H1 (cell line): ENCODE measurements around the gene ADRM1. TPM values are rescaled to one million over a fixed set of nuclear protein-coding genes. Genes with fewer than 3 reads are reported as not detected.

Source experiments
- CTCF ChIA-PET: fragments of 300-600 bp; sonication (Branson Sonifier 250); formaldehyde crosslinking; loops from one replicate; lab custom pipeline; 2021; ENCODE audit not compliant: partially characterized antibody; lab: Charles Lee
- POLR2A ChIA-PET: fragments of 300-600 bp; sonication (Branson Sonifier 250); formaldehyde crosslinking; loops from one replicate; lab custom pipeline; 2021; ENCODE audit warnings: inconsistent platforms; ENCODE audit not compliant: partially characterized antibody; lab: Charles Lee
- DNase-seq, 2 experiments: peaks; one replicate each; pipeline versions ENCODE4 v3.0.0 to v3.0.0-alpha.2; 2010 to 2022; ENCODE audit warnings: low spot score in 2 of 2, low read depth in 1 of 2, mixed read lengths in 1 of 2
- FAIRE-seq: peaks from 2 replicates; lab custom pipeline; 2011; peaks lifted over from hg19 to GRCh38; lab: Jason Lieb, UNC
- H2AFZ ChIP-seq: 2 replicates; pipeline ENCODE4 v1.8.1; 2012; ENCODE audit warnings: low read length, inconsistent platforms
- H2AK5ac ChIP-seq: 2 replicates; pipeline ENCODE4 v1.6.1; 2013; ENCODE audit warnings: low read depth, low read length
- H2BK120ac ChIP-seq: replicated peaks from 2 replicates; pipeline ENCODE3; 2013; ENCODE audit warnings: low read depth, low read length, inconsistent platforms
- H2BK12ac ChIP-seq: 2 replicates; pipeline ENCODE4 v1.6.1; 2013; ENCODE audit warnings: low read depth, low read length
- H2BK15ac ChIP-seq: 2 replicates; pipeline ENCODE4 v1.6.1; 2013; ENCODE audit warnings: low read length
- H2BK20ac ChIP-seq: 2 replicates; pipeline ENCODE4 v1.6.1; 2013; ENCODE audit warnings: low read length
- H2BK5ac ChIP-seq: 2 replicates; pipeline ENCODE4 v1.6.1; 2013; ENCODE audit warnings: low read depth, low read length
- H3K14ac ChIP-seq: 2 replicates; pipeline ENCODE4 v1.6.1; 2013; ENCODE audit warnings: inconsistent platforms; ENCODE audit not compliant: insufficient read length
- H3K18ac ChIP-seq: 2 replicates; pipeline ENCODE4 v1.6.1; 2013; ENCODE audit warnings: low read length; ENCODE audit errors: extremely low read depth
- H3K23ac ChIP-seq: 2 replicates; pipeline ENCODE4 v1.6.1; 2013; ENCODE audit warnings: inconsistent platforms; ENCODE audit not compliant: insufficient read length
- H3K23me2 ChIP-seq: 2 replicates; pipeline ENCODE4 v1.6.1; 2013; ENCODE audit warnings: low read depth, low read length
- H3K27ac ChIP-seq: 2 replicates; pipeline ENCODE4 v1.6.1; 2011; ENCODE audit warnings: low read depth, low read length, inconsistent platforms
- H3K27me3 ChIP-seq, 4 experiments: replicated peaks in 1 of 4; 1 replicate in 1 of 4; 2 replicates in 3 of 4; pipeline versions ENCODE4 v1.6.1 to v1.8.1; 2011 to 2013; ENCODE audit warnings: low read length in 3 of 4, mild to moderate bottlenecking in 3 of 4, inconsistent platforms in 2 of 4, mixed read lengths in 2 of 4, moderate library complexity in 1 of 4; ENCODE audit not compliant: control insufficient read depth in 3 of 4, insufficient read depth in 3 of 4; ENCODE audit errors: extremely low read depth in 1 of 4
- H3K36me3 ChIP-seq, 4 experiments: 2 replicates each; pipeline versions ENCODE4 v1.6.1 to v1.8.1; 2011 to 2013; ENCODE audit warnings: mild to moderate bottlenecking in 4 of 4, low read length in 3 of 4, moderate library complexity in 2 of 4, control low read depth in 1 of 4, inconsistent platforms in 1 of 4; ENCODE audit not compliant: insufficient read depth in 4 of 4, control insufficient read depth in 2 of 4
- H3K4ac ChIP-seq: replicated peaks from 2 replicates; pipeline ENCODE3; 2013; ENCODE audit warnings: low read length, low read depth, mixed read lengths, inconsistent platforms; ENCODE audit not compliant: insufficient read length
- H3K4me1 ChIP-seq, 4 experiments: replicated peaks in 1 of 4; 1 replicate in 1 of 4; 2 replicates in 3 of 4; pipeline versions ENCODE4 v1.6.1 to v1.8.1; 2011 to 2013; ENCODE audit warnings: low read length in 3 of 4, inconsistent platforms in 2 of 4, mixed read lengths in 1 of 4; ENCODE audit not compliant: insufficient read depth in 4 of 4, control insufficient read depth in 3 of 4
- H3K4me2 ChIP-seq, 2 experiments: 2 replicates each; pipeline versions ENCODE4 v1.6.1 to v1.8.1; 2011 to 2013; ENCODE audit warnings: low read depth in 2 of 2, low read length in 2 of 2, control low read depth in 1 of 2, inconsistent platforms in 1 of 2, mild to moderate bottlenecking in 1 of 2; ENCODE audit not compliant: insufficient read depth in 1 of 2
- H3K4me3 ChIP-seq, 4 experiments: fragments of 200-600, 300-600 bp in 1 of 4; sonication (generic), shearing (Covaris generic), sonication (Bioruptor Twin) in 1 of 4; 2 replicates each; pipeline versions ENCODE4 v1.5.1 to v1.8.1; 2011 to 2016; ENCODE audit warnings: low read length in 4 of 4, low read depth in 3 of 4, control low read depth in 2 of 4, inconsistent platforms in 2 of 4, mild to moderate bottlenecking in 2 of 4, mixed read lengths in 1 of 4, moderate library complexity in 1 of 4; ENCODE audit not compliant: insufficient read depth in 2 of 4; ENCODE audit errors: extremely low read depth in 1 of 4
- H3K56ac ChIP-seq: replicated peaks from 2 replicates; pipeline ENCODE3; 2013; ENCODE audit warnings: low read depth, mild to moderate bottlenecking, mixed read lengths, low read length, inconsistent platforms; ENCODE audit not compliant: insufficient read length
- H3K79me1 ChIP-seq: 2 replicates; pipeline ENCODE4 v1.6.1; 2013; ENCODE audit warnings: low read depth, low read length, control low read depth
- H3K79me2 ChIP-seq, 2 experiments: 2 replicates each; pipeline versions ENCODE4 v1.6.1 to v1.8.1; 2012 to 2013; ENCODE audit warnings: low read length in 2 of 2, mild to moderate bottlenecking in 2 of 2, inconsistent platforms in 1 of 2; ENCODE audit not compliant: insufficient read depth in 2 of 2, control insufficient read depth in 1 of 2
- H3K9ac ChIP-seq, 4 experiments: replicated peaks in 1 of 4; 1 replicate in 1 of 4; 2 replicates in 3 of 4; pipeline versions ENCODE4 v1.6.1 to v1.8.1; 2011 to 2013; ENCODE audit warnings: low read depth in 3 of 4, low read length in 3 of 4, control low read depth in 2 of 4, mild to moderate bottlenecking in 2 of 4, moderate library complexity in 2 of 4, inconsistent platforms in 1 of 4; ENCODE audit errors: extremely low read depth in 1 of 4
- H3K9me3 ChIP-seq, 2 experiments: 2 replicates each; pipeline versions ENCODE4 v1.6.1 to v1.8.1; 2012 to 2013; ENCODE audit warnings: mild to moderate bottlenecking in 2 of 2, moderate library complexity in 2 of 2, control low read depth in 1 of 2, inconsistent platforms in 1 of 2, low read depth in 1 of 2, low read length in 1 of 2, mixed read lengths in 1 of 2; ENCODE audit not compliant: insufficient read depth in 2 of 2
- H4K20me1 ChIP-seq, 2 experiments: replicated peaks in 1 of 2; 2 replicates each; pipeline versions ENCODE3 to v1.8.1; 2011 to 2013; ENCODE audit warnings: inconsistent platforms in 2 of 2, low read length in 2 of 2, mild to moderate bottlenecking in 1 of 2; ENCODE audit not compliant: insufficient read depth in 2 of 2, control insufficient read depth in 1 of 2
- H4K5ac ChIP-seq: 2 replicates; pipeline ENCODE4 v1.6.1; 2013; ENCODE audit warnings: low read length, low read depth, mixed read lengths, inconsistent platforms; ENCODE audit not compliant: insufficient read length
- H4K8ac ChIP-seq: 2 replicates; pipeline ENCODE4 v1.8.0; 2013; ENCODE audit warnings: mild to moderate bottlenecking, moderate library complexity, low read length, inconsistent platforms; ENCODE audit not compliant: insufficient read depth; ENCODE audit errors: extremely low read depth
- H4K91ac ChIP-seq: replicated peaks from 2 replicates; pipeline ENCODE3; 2013; ENCODE audit warnings: low read length, mixed read lengths, inconsistent platforms; ENCODE audit not compliant: insufficient read length
- ASH2L ChIP-seq: fragments of 200-600, 300-600 bp; sonication (generic); IDR thresholded peaks from one replicate; pipeline ENCODE4 v1.7.1; 2017; ENCODE audit warnings: low read length
- BACH1 ChIP-seq: IDR thresholded peaks from 2 replicates; pipeline ENCODE4 v1.6.1; 2012; ENCODE audit warnings: low read length, improper control_type of control experiment
- CBX8 ChIP-seq: fragments of 300-800, 300-1000 bp; sonication (generic); IDR thresholded peaks from 2 replicates; pipeline ENCODE4 v1.7.1; 2016; ENCODE audit warnings: low read depth, low read length, borderline replicate concordance
- CHD2 ChIP-seq: IDR thresholded peaks from 2 replicates; pipeline ENCODE4 v1.6.1; 2012; ENCODE audit warnings: low read length, improper control_type of control experiment
- CTBP2 ChIP-seq: IDR thresholded peaks from 2 replicates; pipeline ENCODE4 v1.7.0; 2011; ENCODE audit warnings: borderline replicate concordance, mild to moderate bottlenecking, moderate library complexity, mixed read lengths, low read length; ENCODE audit not compliant: insufficient read depth, insufficient read length
- HDAC6 ChIP-seq: IDR thresholded peaks from one replicate; pipeline ENCODE4 v1.7.1; 2012; ENCODE audit warnings: low read depth, mild to moderate bottlenecking, inconsistent platforms, low read length, moderate library complexity
- KDM1A ChIP-seq: fragments of 200-600, 300-600 bp; sonication (generic); IDR thresholded peaks from 2 replicates; pipeline ENCODE4 v1.7.1; 2016; ENCODE audit warnings: mild to moderate bottlenecking, low read length, borderline replicate concordance
- KDM5A ChIP-seq: fragments of 200-600 bp; IDR thresholded peaks from 2 replicates; pipeline ENCODE4 v1.7.1; 2012; ENCODE audit warnings: mild to moderate bottlenecking, low read length, inconsistent platforms, mixed read lengths
- MAFK ChIP-seq: IDR thresholded peaks from 2 replicates; pipeline ENCODE4 v1.6.1; 2012; ENCODE audit warnings: low read depth, mild to moderate bottlenecking, improper control_type of control experiment, low read length
- POLR2A ChIP-seq, 2 experiments: IDR thresholded peaks; 1 replicate in 1 of 2; 2 replicates in 1 of 2; pipeline ENCODE4 v1.6.1; 2011; ENCODE audit warnings: low read depth in 2 of 2, low read length in 2 of 2, mild to moderate bottlenecking in 2 of 2; ENCODE audit errors: control extremely low read depth in 1 of 2
- RFX5 ChIP-seq: IDR thresholded peaks from 2 replicates; pipeline ENCODE4 v1.6.1; 2011; ENCODE audit warnings: low read depth, low read length, improper control_type of control experiment, borderline replicate concordance
- SIX5 ChIP-seq: IDR thresholded peaks from 2 replicates; pipeline ENCODE4 v1.6.1; 2011; ENCODE audit warnings: mild to moderate bottlenecking, low read depth, low read length
- SP1 ChIP-seq: IDR thresholded peaks from 2 replicates; pipeline ENCODE4 v1.6.1; 2011; ENCODE audit warnings: low read depth, low read length
- TAF1 ChIP-seq: IDR thresholded peaks from 2 replicates; pipeline ENCODE4 v1.6.1; 2011; ENCODE audit warnings: mild to moderate bottlenecking, low read depth, low read length
- WGBS, 2 experiments: shearing (Covaris generic) in 1 of 2; methylation state at CpG; one replicate each; pipeline versions ENCODE4 v1.1.6 to v1.1.7; 2013 to 2015; ENCODE audit warnings: low lambda C conversion rate in 2 of 2, mixed read lengths in 2 of 2, inconsistent platforms in 1 of 2, low coverage in 1 of 2, missing lambda C conversion rate in 1 of 2; ENCODE audit not compliant: insufficient replicate concordance in 2 of 2, insufficient coverage in 1 of 2, insufficient read length in 1 of 2; ENCODE audit errors: extremely low coverage in 1 of 2, missing lambda C conversion rate in 1 of 2; 5-methylcytosine and 5-hydroxymethylcytosine counted together
- polyA plus RNA-seq, 7 experiments: library from polyadenylated mRNA; depleted of rRNA in 3 of 7; stranded (reverse) in 5 of 7; unstranded in 2 of 7; fragments of >200 nt in 5 of 7; fragments of 200-250 nt in 2 of 7; gene quantifications; 1 replicate in 5 of 7; 2 replicates in 1 of 7; 4 replicates in 1 of 7; pipeline versions ENCODE4 v1.2.1 to v1.2.3, GENCODE V29; 2011 to 2013; ENCODE audit warnings: missing spikeins in 2 of 7, mixed read lengths in 2 of 7
- total RNA-seq: library from RNA; stranded (reverse); fragmentation: NEBNext Ultra II Directional; extraction: Animal tissue kit (Norgen Biotek cat#: 25700); gene quantifications from 2 replicates; pipeline ENCODE4 v1.2.1, GENCODE V29; 2021
- TF ChIP-seq, protein P1 (sequence below): IDR thresholded peaks from 2 replicates; pipeline ENCODE4 v1.6.1; 2011; ENCODE audit warnings: low read depth, mild to moderate bottlenecking, low read length; ENCODE audit not compliant: insufficient read depth

The ADRM1 gene
- total and polyA plus RNA-seq, 2 of the 8 experiments (the other 6 are each of a cell fraction or from before 2014, with no cell fraction given) = 126 to 214 TPM

DNA sequence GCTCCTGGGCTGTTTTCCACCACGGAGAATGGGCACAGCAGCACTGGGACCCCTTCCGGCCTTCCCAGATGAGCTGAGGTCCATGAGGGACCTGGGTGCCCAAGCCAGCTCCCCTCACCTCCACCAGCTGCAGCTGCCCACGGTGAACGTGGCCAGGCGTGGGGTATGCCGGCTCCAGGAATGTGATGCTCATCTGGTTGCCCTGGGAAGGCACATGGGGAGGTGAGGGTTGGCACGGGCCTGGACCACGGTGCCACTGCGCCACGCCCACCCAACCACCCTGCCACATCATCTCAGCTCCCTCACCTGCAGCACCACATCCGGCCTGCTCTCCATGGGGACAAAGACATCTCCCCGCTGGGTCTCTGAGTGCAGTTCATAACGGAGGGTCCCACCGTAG is 23.8 kb downstream of the ADRM1 start:
- Histone ChIP-seq H3K23ac (no peak overlapping the region), H3K79me1 (no peaks in the 10 kb centered on the region), H3K27me3 (no peaks in the 10 kb centered on the region), H2AK5ac (no peak overlapping the region), H2AFZ (no peak overlapping the region), H2BK20ac (no peak overlapping the region), H2BK12ac (no peak overlapping the region), H3K23me2 (no peaks in the 10 kb centered on the region), H2BK5ac (no peak overlapping the region), H3K4me2 (no peak overlapping the region), H3K4me3 (no peak overlapping the region), H4K5ac (no peak overlapping the region), H3K9me3 (peaks cover 0 to 6% of the 10 kb centered on the region in 2 experiments; a peak in 1 of 4 replicates), H4K91ac (no peak overlapping the region)
- POLR2A ChIA-PET = interaction anchor here (0.9 to 13.3 kb wide), 8 partner anchors 10 to 65 kb away, joined by 3 to 151 read pairs (median 8); partner anchors contain the start of gene ADRM1
- WGBS, 2 experiments = 90% methylated on average over 14 of the region's 14 CpGs; no CpG with 5 or more reads in 1 of the 2 experiments
- no peak for DNase-seq
- TF ChIP-seq CTBP2 (no peak), KDM5A (no peak), CBX8 (no peak), TAF1 (no peak), POLR2A (IDR thresholded peaks at IDR 0.05; ENCODE audit: control extremely low read depth in 1 of 2, low read depth in 2 of 2, low read length in 2 of 2) (no peak), MAFK (no peak), KDM1A (no peak), CHD2 (no peak), RFX5 (no peak), ASH2L (no peak), SIX5 (no peak), BACH1 (no peak), HDAC6 (no peak), SP1 (no peak)
- TF ChIP-seq, protein P1, sequence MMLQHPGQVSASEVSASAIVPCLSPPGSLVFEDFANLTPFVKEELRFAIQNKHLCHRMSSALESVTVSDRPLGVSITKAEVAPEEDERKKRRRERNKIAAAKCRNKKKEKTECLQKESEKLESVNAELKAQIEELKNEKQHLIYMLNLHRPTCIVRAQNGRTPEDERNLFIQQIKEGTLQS = no peak
- TF ChIP-seq, all 59 proteins: peak for 0
- Histone ChIP-seq H3K79me2 (no peaks in the 10 kb centered on the region), H3K14ac (no peak overlapping the region), H3K27ac (no peak overlapping the region; the same call in 1 of the 2 replicates), H2BK15ac (no peak overlapping the region), H3K56ac (no peak overlapping the region), H3K9ac (no peak overlapping the region), H3K18ac (no peak overlapping the region), H4K8ac (no peak overlapping the region), H4K20me1 (peaks cover 0 to 13% of the 10 kb centered on the region in 2 experiments), H3K4me1 (no peaks in the 10 kb centered on the region), H3K4ac (no peak overlapping the region), H3K36me3 (peaks cover 47 to 97% (median 75%) of the 10 kb centered on the region in 4 experiments), H2BK120ac (no peak overlapping the region)
- no peak for FAIRE-seq
- CTCF ChIA-PET = interaction anchor here (1.1 to 1.5 kb wide), 3 partner anchors 10 to 56 kb away, joined by 4 to 8 read pairs (median 5); no protein-coding TSS in a partner anchor
